WERI-Rb-1 (cell line): ENCODE measurements around the gene FAM163B.

Experiments
- DNase-seq: peaks from one replicate; pipeline ENCODE4 v3.0.0-alpha.2; 2020
- H3K27ac ChIP-seq: fragments of 250-450 bp; sonication (Bioruptor Pico); 2 replicates; pipeline ENCODE4 v1.5.1; 2020; ENCODE audit warnings: mild to moderate bottlenecking, moderate library complexity
- H3K27me3 ChIP-seq: fragments of 250-450 bp; sonication (Bioruptor Pico); 2 replicates; pipeline ENCODE4 v1.5.1; 2021; ENCODE audit warnings: mild to moderate bottlenecking, low read depth, moderate library complexity; ENCODE audit not compliant: insufficient read depth, severe bottlenecking
- H3K36me3 ChIP-seq: fragments of 250-450 bp; sonication (Bioruptor Pico); 2 replicates; pipeline ENCODE4 v1.5.1; 2020; ENCODE audit warnings: mild to moderate bottlenecking, moderate library complexity
- H3K4me3 ChIP-seq: 2 replicates; pipeline ENCODE4 v1.5.1; 2011; ENCODE audit warnings: low read depth, mild to moderate bottlenecking, control low read depth, low read length
- H3K9me3 ChIP-seq: fragments of 250-450 bp; sonication (Bioruptor Pico); 2 replicates; pipeline ENCODE4 v1.5.1; 2021; ENCODE audit warnings: mild to moderate bottlenecking, moderate library complexity; ENCODE audit not compliant: severe bottlenecking
- TF ChIP-seq, protein P1 (sequence below): IDR thresholded peaks from 2 replicates; pipeline ENCODE4 v1.5.1; 2011; ENCODE audit warnings: low read depth, mild to moderate bottlenecking, control low read depth, inconsistent platforms, low read length

The FAM163B gene

DNA sequence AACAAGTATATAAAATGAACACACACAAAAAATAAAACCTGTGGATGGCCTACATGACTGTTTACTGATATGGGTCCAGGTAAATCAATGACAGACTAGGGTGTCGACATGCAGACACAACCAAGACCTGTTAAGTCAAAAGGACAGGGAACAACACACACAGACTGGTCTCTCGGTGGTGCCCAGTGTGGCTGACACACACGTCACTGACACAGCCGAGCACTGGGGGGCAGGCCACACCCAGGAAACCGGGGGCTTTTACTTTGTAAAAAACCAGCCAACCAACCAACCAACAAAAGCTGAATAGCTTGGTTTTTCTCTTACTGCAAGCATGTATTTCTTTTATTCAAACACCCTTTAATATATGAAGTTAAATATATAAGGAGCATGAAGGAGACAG lies 5.0 kb downstream of the FAM163B start:
- Histone ChIP-seq H3K27ac (0 out of 2 replicates have a peak overlapping the region, but pooled peaks have one; percentile 22), H3K4me3 (no peak overlapping the region), H3K9me3 (no peaks in the 10 kb centered on the region), H3K36me3 (peaks cover 8% of the 10 kb centered on the region), H3K27me3 (no peaks in the 10 kb centered on the region)
- TF ChIP-seq, protein P1, sequence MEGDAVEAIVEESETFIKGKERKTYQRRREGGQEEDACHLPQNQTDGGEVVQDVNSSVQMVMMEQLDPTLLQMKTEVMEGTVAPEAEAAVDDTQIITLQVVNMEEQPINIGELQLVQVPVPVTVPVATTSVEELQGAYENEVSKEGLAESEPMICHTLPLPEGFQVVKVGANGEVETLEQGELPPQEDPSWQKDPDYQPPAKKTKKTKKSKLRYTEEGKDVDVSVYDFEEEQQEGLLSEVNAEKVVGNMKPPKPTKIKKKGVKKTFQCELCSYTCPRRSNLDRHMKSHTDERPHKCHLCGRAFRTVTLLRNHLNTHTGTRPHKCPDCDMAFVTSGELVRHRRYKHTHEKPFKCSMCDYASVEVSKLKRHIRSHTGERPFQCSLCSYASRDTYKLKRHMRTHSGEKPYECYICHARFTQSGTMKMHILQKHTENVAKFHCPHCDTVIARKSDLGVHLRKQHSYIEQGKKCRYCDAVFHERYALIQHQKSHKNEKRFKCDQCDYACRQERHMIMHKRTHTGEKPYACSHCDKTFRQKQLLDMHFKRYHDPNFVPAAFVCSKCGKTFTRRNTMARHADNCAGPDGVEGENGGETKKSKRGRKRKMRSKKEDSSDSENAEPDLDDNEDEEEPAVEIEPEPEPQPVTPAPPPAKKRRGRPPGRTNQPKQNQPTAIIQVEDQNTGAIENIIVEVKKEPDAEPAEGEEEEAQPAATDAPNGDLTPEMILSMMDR, result peak; percentile 55
- peak; percentile 63 for DNase-seq

DNA sequence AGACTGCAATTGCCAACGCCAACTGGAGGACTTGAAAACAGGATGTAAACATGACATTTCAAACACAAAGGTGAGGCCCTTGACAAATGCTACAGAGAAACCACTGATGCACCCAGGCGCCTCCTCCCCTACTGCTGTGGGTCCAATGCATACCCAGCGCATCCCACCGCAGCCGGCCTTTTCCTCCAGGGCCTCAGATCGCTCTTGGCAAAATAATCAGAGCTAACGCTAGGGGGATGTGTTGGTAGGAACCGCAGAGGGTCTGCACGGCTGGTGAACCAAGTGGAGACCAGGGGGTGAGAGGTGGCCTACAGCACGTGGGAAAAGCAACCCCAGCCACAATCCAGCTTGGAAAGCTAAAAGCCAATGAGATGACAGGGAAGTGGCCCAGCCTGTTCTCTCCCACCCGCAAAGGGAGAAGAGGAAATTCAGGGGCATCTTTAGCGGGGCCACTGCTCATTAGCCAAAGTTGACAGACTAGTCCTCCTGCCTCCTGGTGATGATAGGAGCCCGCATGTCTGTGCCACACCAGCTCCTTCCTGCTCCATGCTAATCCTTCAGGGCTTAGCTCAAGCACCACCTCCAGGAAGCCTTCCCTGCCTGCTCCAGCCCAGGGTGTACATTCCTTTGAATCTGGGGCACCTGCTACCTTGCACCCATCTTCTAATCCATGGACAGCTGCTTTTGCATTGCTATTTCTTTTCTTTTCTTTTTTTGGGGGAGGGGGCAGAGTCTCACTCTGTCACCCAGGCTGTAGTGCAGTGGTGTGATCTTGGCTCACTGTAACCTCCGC lies 5.9 kb downstream of the FAM163B start:
- Histone ChIP-seq H3K9me3 (no peaks in the 10 kb centered on the region), H3K4me3 (no peak overlapping the region), H3K36me3 (peaks cover 8% of the 10 kb centered on the region), H3K27ac (no peak overlapping the region), H3K27me3 (no peaks in the 10 kb centered on the region)
- DNase-seq, result no peak
- TF ChIP-seq, protein P1, result no peak

DNA sequence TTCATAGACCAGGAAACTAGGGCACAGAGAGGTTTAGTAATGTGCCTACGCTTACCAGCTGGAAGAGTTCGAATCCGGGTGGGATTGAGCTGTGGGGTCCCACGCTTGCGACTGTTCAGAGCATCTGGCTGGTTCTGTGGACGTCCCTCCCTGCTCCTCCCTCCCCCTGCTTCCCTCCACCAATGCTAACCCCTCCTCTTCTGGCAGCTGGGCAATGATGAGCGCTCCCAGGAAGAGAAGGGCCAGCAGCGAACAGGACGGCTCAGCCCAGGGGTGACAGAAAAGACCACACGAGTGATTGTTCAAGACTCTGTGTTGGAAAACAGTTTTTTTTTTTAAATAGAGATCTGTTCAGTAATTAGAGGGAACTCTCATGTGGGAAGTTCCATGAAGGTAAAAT lies 6.9 kb downstream of the FAM163B start:
- Histone ChIP-seq H3K27ac (no peak overlapping the region), H3K36me3 (peaks cover 7% of the 10 kb centered on the region), H3K27me3 (no peaks in the 10 kb centered on the region), H3K9me3 (peaks cover 2% of the 10 kb centered on the region), H3K4me3 (no peak overlapping the region)
- no peak for DNase-seq
- TF ChIP-seq, protein P1, result no peak

DNA sequence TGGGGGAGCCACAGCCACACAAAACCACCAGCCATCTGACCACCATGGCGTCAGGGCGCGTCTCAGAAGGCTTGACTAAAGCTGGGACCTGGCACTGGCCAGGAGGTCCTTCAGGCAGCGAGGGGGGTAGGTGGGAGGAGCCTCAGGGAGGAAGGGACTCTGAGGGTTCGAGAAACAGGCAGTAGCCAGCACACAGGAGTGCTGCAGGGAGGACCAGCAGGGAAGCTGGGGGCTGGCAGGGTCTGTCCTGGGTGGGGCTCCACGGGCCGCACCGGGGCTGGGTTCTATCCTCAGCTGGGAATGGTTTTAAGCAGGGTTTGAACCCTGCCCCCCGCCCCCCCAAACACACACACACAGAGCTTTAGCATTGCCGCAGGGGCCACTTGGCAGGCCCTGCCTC lies 7.4 kb downstream of the FAM163B start:
- H3K27me3 ChIP-seq, result no peaks in the 10 kb centered on the region
- peaks cover 3% of the 10 kb centered on the region for H3K36me3 ChIP-seq
- H3K9me3 ChIP-seq, result peaks cover 2% of the 10 kb centered on the region
- TF ChIP-seq, protein P1, result no peak
- H3K27ac ChIP-seq, result no peak overlapping the region
- DNase-seq, result no peak
- no peak overlapping the region for H3K4me3 ChIP-seq

DNA sequence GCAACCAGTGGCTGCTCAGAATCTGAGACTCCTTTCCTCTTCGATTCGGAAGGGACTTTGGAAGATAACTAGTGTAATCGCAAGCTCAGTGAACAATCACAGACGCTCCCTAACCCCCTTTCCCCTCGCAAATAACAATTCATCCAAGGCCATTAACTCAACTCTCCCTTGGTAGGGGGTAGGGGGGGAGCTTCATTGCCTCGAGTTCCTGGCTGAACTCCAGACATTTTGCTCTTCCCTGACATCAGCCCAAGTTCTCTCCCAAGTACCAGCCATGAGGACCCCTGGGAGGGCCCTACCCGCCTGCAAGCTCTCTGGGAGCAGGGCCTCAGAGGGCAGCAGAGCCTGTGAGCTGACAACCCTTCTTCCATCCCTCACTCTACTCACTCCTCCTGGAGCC lies 8.4 kb downstream of the FAM163B start:
- Histone ChIP-seq H3K36me3 (peaks cover 3% of the 10 kb centered on the region; the same call in 1 of the 2 replicates), H3K4me3 (no peak overlapping the region), H3K27me3 (no peaks in the 10 kb centered on the region), H3K9me3 (peaks cover 2% of the 10 kb centered on the region), H3K27ac (no peak overlapping the region)
- no peak for DNase-seq
- TF ChIP-seq, protein P1, result no peak
